ENCODE results near the gene FNDC5.

FNDC5 gene

GRCh38 chr1:32893198-32894018 lies 22.7 kb upstream of the FNDC5 start (continued):
- TF ChIP-seq POU6F1 (CRISPR knock-in tag; IDR thresholded peaks at IDR 0.05; ENCODE audit: borderline replicate concordance, low read depth) (no peak), TCF4 (CRISPR knock-in tag; IDR thresholded peaks at IDR 0.05; ENCODE audit: borderline replicate concordance) (no peak)

DNA sequence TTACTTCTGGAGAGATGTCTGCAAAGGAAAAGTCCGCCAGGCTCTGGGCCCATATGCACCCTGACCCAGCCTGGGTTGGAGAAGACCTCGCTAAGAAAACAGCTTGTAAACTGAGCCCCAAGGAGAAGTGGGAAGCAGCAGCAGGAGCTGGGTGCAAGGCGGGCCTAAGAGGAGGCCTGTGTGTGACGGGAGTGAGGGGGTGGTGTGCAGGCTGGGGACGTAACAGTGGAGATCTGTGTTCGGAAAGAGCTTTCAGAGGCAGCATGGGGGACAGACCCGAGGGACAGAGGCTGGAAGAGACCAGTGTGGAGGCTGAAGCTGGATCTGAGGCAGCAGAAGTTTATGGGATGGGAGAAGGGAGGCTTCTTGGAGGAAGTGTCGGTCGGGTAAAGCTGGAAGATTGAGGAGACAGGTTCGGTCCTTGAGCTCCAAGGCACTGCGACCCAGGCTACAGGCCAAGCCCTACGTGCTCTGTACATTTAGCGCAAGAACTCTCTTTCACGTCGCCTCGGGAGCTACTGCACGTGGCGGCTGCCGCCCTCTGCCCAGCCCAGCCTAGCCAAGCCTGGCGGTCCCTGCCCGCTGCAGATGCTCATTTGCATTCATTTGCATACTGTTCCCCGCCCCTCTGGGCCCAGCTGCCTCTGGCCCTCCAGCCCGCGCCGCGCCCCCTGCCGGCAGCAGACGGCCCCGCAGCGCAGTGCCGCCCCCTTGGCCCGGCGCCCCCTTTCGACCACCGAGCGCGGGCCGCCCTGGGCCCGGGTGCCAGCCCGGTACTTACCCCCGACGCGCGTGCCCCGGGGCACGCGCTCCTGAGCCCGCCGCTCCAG lies 21.9 kb upstream of the FNDC5 start:
- ATAC-seq, result peak; percentile 67
- TF ChIP-seq, protein P1, sequence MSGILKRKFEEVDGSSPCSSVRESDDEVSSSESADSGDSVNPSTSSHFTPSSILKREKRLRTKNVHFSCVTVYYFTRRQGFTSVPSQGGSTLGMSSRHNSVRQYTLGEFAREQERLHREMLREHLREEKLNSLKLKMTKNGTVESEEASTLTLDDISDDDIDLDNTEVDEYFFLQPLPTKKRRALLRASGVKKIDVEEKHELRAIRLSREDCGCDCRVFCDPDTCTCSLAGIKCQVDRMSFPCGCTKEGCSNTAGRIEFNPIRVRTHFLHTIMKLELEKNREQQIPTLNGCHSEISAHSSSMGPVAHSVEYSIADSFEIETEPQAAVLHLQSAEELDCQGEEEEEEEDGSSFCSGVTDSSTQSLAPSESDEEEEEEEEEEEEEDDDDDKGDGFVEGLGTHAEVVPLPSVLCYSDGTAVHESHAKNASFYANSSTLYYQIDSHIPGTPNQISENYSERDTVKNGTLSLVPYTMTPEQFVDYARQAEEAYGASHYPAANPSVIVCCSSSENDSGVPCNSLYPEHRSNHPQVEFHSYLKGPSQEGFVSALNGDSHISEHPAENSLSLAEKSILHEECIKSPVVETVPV (CRISPR knock-in tag; IDR thresholded peaks at IDR 0.05), result no peak
- TF ChIP-seq POU6F1 (CRISPR knock-in tag; IDR thresholded peaks at IDR 0.05; ENCODE audit: borderline replicate concordance, low read depth) (no peak), PPARA (CRISPR knock-in tag; IDR thresholded peaks at IDR 0.05; ENCODE audit: borderline replicate concordance) (no peak), ZFP30 (CRISPR knock-in tag; IDR thresholded peaks at IDR 0.05) (no peak), ZFP3 (CRISPR knock-in tag; IDR thresholded peaks at IDR 0.05) (no peak), ISL1 (CRISPR knock-in tag; IDR thresholded peaks at IDR 0.05) (no peak), ZNF565 (CRISPR knock-in tag; conservative IDR thresholded peaks at IDR 0.05; ENCODE audit: low read depth) (no peak), RARB (CRISPR knock-in tag; IDR thresholded peaks at IDR 0.05) (no peak), ARNTL (CRISPR knock-in tag; IDR thresholded peaks at IDR 0.05; ENCODE audit: borderline replicate concordance, low read depth) (no peak), ZC3H10 (CRISPR knock-in tag; IDR thresholded peaks at IDR 0.05) (no peak), ZNF8 (CRISPR knock-in tag; IDR thresholded peaks at IDR 0.05) (no peak), ZNF70 (CRISPR knock-in tag; IDR thresholded peaks at IDR 0.05) (no peak), TCF4 (CRISPR knock-in tag; IDR thresholded peaks at IDR 0.05; ENCODE audit: borderline replicate concordance) (no peak), CSDC2 (CRISPR knock-in tag; IDR thresholded peaks at IDR 0.05) (no peak), SNAI2 (CRISPR knock-in tag; IDR thresholded peaks at IDR 0.05) (no peak)

DNA sequence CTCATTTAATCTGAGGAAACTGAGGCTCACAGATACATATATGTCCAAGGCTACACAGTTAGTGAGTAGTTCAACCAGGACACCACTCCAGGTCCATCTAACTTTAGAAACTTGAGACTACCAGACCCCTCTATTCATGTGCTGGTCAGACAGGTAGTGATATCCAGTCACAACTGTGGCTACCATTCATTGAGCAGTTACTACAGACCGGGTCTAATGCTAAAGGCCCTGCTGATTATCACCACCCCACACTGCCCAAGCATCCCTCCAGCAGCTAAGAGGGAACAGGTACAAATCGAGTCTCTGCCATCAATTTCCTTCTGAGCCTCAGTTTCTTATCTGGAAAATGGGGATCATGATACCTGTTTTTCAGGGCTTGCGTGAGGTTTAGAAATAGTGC lies 20.9 kb upstream of the FNDC5 start:
- ATAC-seq, result no peak
- TF ChIP-seq ZNF8 (CRISPR knock-in tag; IDR thresholded peaks at IDR 0.05), result no peak
- no peak for TF ChIP-seq OSR1 (CRISPR knock-in tag; IDR thresholded peaks at IDR 0.05)
- TF ChIP-seq TCF4 (CRISPR knock-in tag; IDR thresholded peaks at IDR 0.05; ENCODE audit: borderline replicate concordance), result no peak
- no peak for TF ChIP-seq ARNTL (CRISPR knock-in tag; IDR thresholded peaks at IDR 0.05; ENCODE audit: borderline replicate concordance, low read depth)
- TF ChIP-seq, protein P2, sequence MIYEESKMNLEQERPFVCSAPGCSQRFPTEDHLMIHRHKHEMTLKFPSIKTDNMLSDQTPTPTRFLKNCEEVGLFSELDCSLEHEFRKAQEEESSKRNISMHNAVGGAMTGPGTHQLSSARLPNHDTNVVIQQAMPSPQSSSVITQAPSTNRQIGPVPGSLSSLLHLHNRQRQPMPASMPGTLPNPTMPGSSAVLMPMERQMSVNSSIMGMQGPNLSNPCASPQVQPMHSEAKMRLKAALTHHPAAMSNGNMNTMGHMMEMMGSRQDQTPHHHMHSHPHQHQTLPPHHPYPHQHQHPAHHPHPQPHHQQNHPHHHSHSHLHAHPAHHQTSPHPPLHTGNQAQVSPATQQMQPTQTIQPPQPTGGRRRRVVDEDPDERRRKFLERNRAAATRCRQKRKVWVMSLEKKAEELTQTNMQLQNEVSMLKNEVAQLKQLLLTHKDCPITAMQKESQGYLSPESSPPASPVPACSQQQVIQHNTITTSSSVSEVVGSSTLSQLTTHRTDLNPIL (CRISPR knock-in tag; IDR thresholded peaks at IDR 0.05; ENCODE audit: low read depth), result no peak
- no peak for TF ChIP-seq PPARA (CRISPR knock-in tag; IDR thresholded peaks at IDR 0.05; ENCODE audit: borderline replicate concordance)
- TF ChIP-seq, protein P3, sequence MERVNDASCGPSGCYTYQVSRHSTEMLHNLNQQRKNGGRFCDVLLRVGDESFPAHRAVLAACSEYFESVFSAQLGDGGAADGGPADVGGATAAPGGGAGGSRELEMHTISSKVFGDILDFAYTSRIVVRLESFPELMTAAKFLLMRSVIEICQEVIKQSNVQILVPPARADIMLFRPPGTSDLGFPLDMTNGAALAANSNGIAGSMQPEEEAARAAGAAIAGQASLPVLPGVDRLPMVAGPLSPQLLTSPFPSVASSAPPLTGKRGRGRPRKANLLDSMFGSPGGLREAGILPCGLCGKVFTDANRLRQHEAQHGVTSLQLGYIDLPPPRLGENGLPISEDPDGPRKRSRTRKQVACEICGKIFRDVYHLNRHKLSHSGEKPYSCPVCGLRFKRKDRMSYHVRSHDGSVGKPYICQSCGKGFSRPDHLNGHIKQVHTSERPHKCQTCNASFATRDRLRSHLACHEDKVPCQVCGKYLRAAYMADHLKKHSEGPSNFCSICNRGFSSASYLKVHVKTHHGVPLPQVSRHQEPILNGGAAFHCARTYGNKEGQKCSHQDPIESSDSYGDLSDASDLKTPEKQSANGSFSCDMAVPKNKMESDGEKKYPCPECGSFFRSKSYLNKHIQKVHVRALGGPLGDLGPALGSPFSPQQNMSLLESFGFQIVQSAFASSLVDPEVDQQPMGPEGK (CRISPR knock-in tag; IDR thresholded peaks at IDR 0.05; ENCODE audit: borderline replicate concordance), result no peak
